A673 (cell line): ENCODE results near the gene ARL8A. TPM values are rescaled to one million over a fixed set of nuclear protein-coding genes. Genes with fewer than 3 reads are reported as not detected.

Experiments used
- BruUV-seq: library from RNA; stranded (reverse); fragments of 400-500 nt; replicated peaks from 2 replicates; lab custom pipeline; 2021; lab: Mats Ljungman, UMichigan
- CTCF ChIA-PET: fragments of 300-600 bp; sonication (Branson Sonifier 250); formaldehyde crosslinking; loops from one replicate; lab custom pipeline; 2022; ENCODE audit warnings: antibody characterized with exemption; lab: Charles Lee
- POLR2A ChIA-PET: fragments of 300-600 bp; sonication (Branson Sonifier 250); formaldehyde crosslinking; loops from one replicate; lab custom pipeline; 2022; ENCODE audit warnings: antibody characterized with exemption; ENCODE audit not compliant: low non-redundant PET; lab: Charles Lee
- DNase-seq: peaks from one replicate; pipeline ENCODE4 v3.0.0-alpha.2; 2015; ENCODE audit warnings: low spot score
- H3K27ac ChIP-seq: fragments of 200-600 bp; sonication (generic); 2 replicates; pipeline ENCODE4 v1.5.1; 2016; ENCODE audit warnings: mixed run types, low read depth, mild to moderate bottlenecking, mixed read lengths, antibody characterized with exemption, low read length; ENCODE audit not compliant: poor library complexity, severe bottlenecking
- H3K27me3 ChIP-seq: fragments of 200-600 bp; sonication (generic); replicated peaks from 2 replicates; pipeline ENCODE4 v1.6.1; 2017; ENCODE audit warnings: mixed run types, low read depth, mild to moderate bottlenecking, mixed read lengths, antibody characterized with exemption, low read length; ENCODE audit not compliant: insufficient read depth, poor library complexity
- H3K36me3 ChIP-seq: fragments of 200-600 bp; sonication (generic); 2 replicates; pipeline ENCODE4 v1.6.1; 2016; ENCODE audit warnings: mixed run types, mild to moderate bottlenecking, mixed read lengths, antibody characterized with exemption, low read length; ENCODE audit not compliant: insufficient read depth, poor library complexity, severe bottlenecking
- H3K4me1 ChIP-seq: fragments of 200-600 bp; sonication (generic); 2 replicates; pipeline ENCODE4 v1.6.1; 2017; ENCODE audit warnings: mixed run types, mild to moderate bottlenecking, mixed read lengths, antibody characterized with exemption, low read length; ENCODE audit not compliant: insufficient read depth, poor library complexity, severe bottlenecking
- H3K4me3 ChIP-seq: fragments of 200-600 bp; sonication (generic); 2 replicates; pipeline ENCODE4 v1.5.1; 2016; ENCODE audit warnings: low read depth, mixed run types, mild to moderate bottlenecking, mixed read lengths, low read length; ENCODE audit not compliant: poor library complexity, severe bottlenecking
- H3K9me3 ChIP-seq: fragments of 200-600 bp; sonication (generic); 2 replicates; pipeline ENCODE4 v1.6.1; 2016; ENCODE audit warnings: mixed run types, low read depth, mild to moderate bottlenecking, mixed read lengths, antibody characterized with exemption, low read length; ENCODE audit not compliant: poor library complexity, severe bottlenecking
- EZH2 ChIP-seq: fragments of 200-600 bp; sonication (generic); IDR thresholded peaks from 2 replicates; pipeline ENCODE4 v1.6.1; 2017; ENCODE audit warnings: borderline replicate concordance, low read depth, mild to moderate bottlenecking, mixed read lengths, antibody characterized with exemption, low read length; ENCODE audit not compliant: poor library complexity, severe bottlenecking
- intact Hi-C: fragments of 100-400 bp; cut with micrococcal nuclease; formaldehyde crosslinking; loops from one replicate; pipeline ENCODE4 v1.10.0; 2022; ENCODE audit not compliant: unreplicated experiment
- total RNA-seq: library from RNA; stranded (reverse); gene quantifications from 2 replicates; pipeline ENCODE4 v1.2.3, GENCODE V29; 2021
- TF ChIP-seq, protein P1 (sequence below): fragments of 300-800, 200-600 bp; sonication (generic); conservative IDR thresholded peaks from 2 replicates; pipeline ENCODE4 v1.5.1; 2017; ENCODE audit warnings: low read depth, mild to moderate bottlenecking, antibody characterized with exemption, low read length, moderate library complexity, mixed read lengths

ARL8A gene
- total RNA-seq, 1 experiment from 2014 or later, result 41.9 TPM

DNA sequence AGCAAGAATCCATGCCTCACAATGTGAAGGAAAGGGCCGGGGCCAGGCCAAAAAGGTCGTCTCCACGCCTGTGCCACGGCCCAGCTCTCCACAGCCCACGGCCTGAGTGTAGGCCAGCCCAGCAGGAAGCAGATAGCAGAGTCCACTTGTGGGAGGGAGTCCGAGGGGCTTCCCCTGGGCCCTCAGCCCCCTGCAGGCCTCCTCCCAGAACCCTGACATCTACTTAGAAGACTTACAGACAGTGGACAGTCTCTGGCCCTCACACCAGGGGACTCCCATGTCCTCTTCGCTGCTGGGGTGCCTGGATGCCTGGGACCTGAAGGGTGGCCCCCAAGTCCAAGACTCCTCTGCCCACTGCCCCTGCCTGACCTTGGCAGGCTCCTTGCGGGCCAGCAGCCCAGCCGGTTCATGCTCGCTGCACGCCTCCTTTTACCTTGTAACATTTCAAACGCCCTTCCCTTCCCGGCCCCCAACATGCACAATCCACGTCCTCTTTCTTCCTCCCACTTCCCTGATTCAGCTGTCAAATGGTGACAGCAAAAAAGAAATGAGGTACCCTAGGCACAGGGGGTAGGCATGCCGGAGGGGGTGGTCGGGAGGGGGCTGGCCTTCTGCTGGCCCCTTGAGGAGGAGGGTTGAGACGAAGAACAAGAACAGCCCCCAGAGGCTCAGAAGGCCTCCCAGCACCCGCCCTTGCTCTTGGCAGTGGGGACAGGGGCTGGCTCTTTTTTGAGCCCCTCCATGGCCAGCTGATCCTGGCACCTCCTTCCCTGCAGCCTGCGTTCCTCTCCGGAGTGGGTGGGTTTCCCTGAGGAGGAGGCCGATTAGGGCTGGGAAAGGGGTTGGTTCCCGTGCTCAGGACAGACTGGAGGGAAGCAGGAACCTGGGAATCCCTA lies 16.9 kb upstream of the ARL8A start:
- BruUV-seq, result no TSS peak
- Histone ChIP-seq H3K36me3 (no peaks in the 10 kb centered on the region), H3K9me3 (no peaks in the 10 kb centered on the region), H3K27ac (peak overlapping the region; percentile 23), H3K4me3 (no peak overlapping the region), H3K27me3 (no peaks in the 10 kb centered on the region), H3K4me1 (peaks cover 19% of the 10 kb centered on the region)
- POLR2A ChIA-PET, result no interaction called here
- intact Hi-C loops, result no loop called here
- CTCF ChIA-PET, result interaction anchor here (0.7 kb wide), 1 partner anchor 988 kb away, joined by 8 read pairs; no protein-coding TSS in a partner anchor
- no peak for DNase-seq
- TF ChIP-seq EZH2, result no peak
- TF ChIP-seq, protein P1, sequence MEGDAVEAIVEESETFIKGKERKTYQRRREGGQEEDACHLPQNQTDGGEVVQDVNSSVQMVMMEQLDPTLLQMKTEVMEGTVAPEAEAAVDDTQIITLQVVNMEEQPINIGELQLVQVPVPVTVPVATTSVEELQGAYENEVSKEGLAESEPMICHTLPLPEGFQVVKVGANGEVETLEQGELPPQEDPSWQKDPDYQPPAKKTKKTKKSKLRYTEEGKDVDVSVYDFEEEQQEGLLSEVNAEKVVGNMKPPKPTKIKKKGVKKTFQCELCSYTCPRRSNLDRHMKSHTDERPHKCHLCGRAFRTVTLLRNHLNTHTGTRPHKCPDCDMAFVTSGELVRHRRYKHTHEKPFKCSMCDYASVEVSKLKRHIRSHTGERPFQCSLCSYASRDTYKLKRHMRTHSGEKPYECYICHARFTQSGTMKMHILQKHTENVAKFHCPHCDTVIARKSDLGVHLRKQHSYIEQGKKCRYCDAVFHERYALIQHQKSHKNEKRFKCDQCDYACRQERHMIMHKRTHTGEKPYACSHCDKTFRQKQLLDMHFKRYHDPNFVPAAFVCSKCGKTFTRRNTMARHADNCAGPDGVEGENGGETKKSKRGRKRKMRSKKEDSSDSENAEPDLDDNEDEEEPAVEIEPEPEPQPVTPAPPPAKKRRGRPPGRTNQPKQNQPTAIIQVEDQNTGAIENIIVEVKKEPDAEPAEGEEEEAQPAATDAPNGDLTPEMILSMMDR, result no peak

DNA sequence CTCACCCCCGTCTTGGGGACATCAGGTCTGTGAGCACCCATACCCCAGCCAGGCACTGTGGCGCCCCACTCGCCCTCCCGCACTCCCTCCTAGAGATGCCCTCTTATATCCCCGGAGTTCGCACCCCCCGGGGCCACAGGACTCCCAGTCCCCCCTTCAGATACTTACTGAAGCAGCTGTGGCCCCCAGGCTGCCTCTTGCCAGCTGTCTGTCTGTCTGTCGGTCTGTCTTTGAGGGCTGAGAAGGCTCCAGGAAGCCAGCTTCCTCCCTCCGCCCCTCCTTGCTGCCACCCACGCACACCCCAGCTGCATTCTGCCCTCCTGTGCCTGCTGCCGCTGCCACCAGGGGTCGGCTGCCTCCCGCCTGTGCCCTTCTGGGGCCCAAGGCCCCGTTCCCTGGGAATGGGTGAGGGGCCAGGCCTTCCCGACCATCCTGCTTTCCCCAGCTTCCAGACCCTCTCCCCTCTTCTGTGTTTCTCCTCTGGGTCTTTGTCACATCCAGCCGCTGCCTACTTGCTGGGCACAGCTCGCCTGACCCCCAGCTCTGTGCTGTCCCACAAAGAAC lies 15.9 kb upstream of the ARL8A start, which contains the start of gene PTPN7:
PTPN7 (minus strand) TSS at position 226 of the 564 bp plus-strand sequence. CDS start 1,200 bp downstream, outside the sequence.
- Histone ChIP-seq H3K4me1 (peaks cover 20% of the 10 kb centered on the region), H3K36me3 (no peaks in the 10 kb centered on the region), H3K9me3 (no peaks in the 10 kb centered on the region), H3K27ac (no peak within 1 kb of the TSS), H3K4me3 (no peak within 1 kb of the TSS), H3K27me3 (no peaks in the 10 kb centered on the region)
- TF ChIP-seq EZH2, result no peak
- TF ChIP-seq, protein P1, result peak; percentile 38; the same call in 1 of the 2 replicates
- intact Hi-C loops, result no loop called here
- CTCF ChIA-PET, result interaction anchor here (0.5 to 0.9 kb wide), 2 partner anchors 17 to 162 kb away, joined by 6 to 12 read pairs; partner anchors contain the start of gene ARL8A
- DNase-seq, result peak; percentile 51
- POLR2A ChIA-PET, result no interaction called here
- BruUV-seq, result no TSS peak

DNA sequence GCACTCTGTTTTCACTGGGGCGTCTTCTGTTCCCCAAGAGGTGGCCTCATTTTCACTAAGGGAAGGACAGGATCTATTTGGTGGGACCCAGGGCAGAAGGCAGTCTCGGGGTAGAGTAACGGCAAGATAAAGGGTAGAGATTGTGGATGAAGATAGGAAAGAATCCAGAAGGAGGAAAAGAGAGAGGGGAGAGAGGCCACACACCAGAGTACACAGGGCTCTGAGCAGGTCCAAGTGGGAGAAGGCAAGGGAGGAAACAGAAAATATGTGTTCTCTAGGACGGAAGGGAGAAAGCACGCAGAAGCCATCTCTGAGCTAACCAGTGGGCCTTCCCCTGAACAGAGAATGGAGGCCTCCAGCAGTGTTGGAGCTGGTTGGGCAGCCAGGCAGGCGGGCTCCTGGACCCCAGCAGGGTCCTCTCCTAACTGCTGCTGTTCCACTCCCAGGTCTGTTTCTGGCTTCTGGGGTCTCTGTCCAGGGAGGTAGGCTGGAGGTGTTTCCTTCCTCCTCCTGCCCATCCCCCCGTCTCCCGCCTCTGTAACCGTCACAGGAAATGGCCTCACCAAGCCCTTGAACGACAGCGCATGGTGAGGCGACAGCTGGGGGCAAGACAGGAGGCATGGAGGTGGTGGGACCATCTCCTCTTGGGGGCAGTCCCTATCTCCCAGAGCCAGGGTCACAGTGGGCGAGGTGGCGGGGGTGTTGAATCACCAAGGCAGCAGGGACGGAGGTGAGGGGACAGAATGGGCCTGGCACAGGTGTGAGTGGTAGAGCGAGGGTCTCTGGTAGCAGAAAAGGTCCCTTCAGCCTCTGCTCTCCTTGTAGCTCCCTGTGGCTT lies 15.2 kb upstream of the ARL8A start:
- Histone ChIP-seq H3K36me3 (no peaks in the 10 kb centered on the region), H3K9me3 (no peaks in the 10 kb centered on the region), H3K27ac (no peak overlapping the region), H3K4me3 (no peak overlapping the region), H3K27me3 (no peaks in the 10 kb centered on the region), H3K4me1 (peaks cover 23% of the 10 kb centered on the region)
- BruUV-seq, result no TSS peak
- no peak for DNase-seq
- ChIA-PET POLR2A (no interaction called here), CTCF (interaction anchor here (0.9 kb wide), 1 partner anchor 16 kb away, joined by 6 read pairs; the partner anchor contains the start of gene ARL8A)
- intact Hi-C loops, result no loop called here
- TF ChIP-seq, protein P1, result no peak
- no peak for TF ChIP-seq EZH2
